GM10266 (cell line): ENCODE results near the gene SCLY.

Source experiments
- DNase-seq: peaks from one replicate; pipeline ENCODE4 v3.0.0; 2012; ENCODE audit errors: extremely low spot score
- TF ChIP-seq, protein P1 (sequence below): IDR thresholded peaks from 2 replicates; pipeline ENCODE4 v1.5.1; 2012; ENCODE audit warnings: mild to moderate bottlenecking, low read depth; ENCODE audit not compliant: control insufficient read depth, insufficient read depth; ENCODE audit errors: missing control alignments

SCLY gene

DNA sequence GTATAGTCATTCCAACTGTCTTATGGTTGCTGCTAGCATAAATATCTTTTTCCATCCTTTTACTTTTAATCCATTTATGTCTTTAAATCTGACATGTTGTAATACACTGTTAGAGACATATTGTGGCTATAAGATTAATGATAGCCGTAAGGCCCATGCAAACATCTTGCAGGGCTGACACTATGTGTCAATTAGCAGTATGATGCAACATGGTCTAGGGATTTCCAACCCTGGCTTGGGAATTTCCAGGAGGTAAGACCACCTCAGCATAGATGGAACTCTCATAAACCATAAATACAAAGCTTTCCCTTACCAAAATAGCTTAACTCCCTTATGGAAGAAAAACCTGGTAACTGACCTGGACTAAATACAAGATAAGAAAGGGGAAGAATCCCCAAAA, 16.5 kb downstream of the SCLY start:
- TF ChIP-seq, protein P1, sequence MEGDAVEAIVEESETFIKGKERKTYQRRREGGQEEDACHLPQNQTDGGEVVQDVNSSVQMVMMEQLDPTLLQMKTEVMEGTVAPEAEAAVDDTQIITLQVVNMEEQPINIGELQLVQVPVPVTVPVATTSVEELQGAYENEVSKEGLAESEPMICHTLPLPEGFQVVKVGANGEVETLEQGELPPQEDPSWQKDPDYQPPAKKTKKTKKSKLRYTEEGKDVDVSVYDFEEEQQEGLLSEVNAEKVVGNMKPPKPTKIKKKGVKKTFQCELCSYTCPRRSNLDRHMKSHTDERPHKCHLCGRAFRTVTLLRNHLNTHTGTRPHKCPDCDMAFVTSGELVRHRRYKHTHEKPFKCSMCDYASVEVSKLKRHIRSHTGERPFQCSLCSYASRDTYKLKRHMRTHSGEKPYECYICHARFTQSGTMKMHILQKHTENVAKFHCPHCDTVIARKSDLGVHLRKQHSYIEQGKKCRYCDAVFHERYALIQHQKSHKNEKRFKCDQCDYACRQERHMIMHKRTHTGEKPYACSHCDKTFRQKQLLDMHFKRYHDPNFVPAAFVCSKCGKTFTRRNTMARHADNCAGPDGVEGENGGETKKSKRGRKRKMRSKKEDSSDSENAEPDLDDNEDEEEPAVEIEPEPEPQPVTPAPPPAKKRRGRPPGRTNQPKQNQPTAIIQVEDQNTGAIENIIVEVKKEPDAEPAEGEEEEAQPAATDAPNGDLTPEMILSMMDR = no peak
- no peak for DNase-seq

DNA sequence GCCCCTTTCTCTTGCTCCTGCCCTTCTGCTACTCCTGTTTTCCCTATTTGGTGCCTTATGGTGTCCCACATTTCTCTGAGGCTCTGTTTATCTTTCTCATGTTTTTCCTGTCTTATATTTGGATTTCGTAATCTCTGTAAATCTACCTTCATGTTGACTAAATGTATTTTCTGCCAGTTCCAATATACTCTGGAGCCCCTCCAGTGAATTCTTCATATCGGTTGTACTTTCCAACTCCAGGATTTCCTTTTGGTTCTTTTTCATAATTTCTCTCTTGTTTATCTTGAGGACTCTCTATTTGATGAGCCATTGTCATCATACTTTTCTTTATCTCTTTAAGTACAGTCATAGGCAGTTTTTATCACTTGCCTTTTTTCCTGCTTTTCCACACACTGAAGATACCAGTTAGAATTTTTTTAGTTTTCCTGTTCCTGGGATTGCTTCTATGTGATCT, 19.1 kb downstream of the SCLY start:
- TF ChIP-seq, protein P1 = no peak
- DNase-seq = no peak

DNA sequence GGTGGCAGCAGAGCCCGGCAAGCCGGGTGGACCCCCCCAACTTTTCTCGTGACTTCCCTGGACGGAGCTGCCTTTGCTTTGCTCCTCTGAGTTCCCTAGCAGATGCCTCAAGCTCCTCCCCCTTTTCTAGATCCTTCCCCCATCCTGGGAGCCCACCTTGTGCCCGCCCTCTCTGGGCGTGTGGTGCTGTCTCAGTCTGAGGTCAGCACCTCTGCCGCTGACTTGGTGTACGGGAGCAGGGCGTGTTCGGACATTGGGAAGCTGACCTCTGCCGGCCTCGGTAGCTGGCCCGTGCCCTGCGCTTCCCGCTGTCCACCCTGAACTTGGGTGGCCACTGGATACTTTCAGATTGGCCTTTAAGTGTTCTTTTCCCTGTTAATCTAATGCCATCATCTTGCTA, 19.7 kb downstream of the SCLY start:
- DNase-seq = no peak
- TF ChIP-seq, protein P1 = no peak

DNA sequence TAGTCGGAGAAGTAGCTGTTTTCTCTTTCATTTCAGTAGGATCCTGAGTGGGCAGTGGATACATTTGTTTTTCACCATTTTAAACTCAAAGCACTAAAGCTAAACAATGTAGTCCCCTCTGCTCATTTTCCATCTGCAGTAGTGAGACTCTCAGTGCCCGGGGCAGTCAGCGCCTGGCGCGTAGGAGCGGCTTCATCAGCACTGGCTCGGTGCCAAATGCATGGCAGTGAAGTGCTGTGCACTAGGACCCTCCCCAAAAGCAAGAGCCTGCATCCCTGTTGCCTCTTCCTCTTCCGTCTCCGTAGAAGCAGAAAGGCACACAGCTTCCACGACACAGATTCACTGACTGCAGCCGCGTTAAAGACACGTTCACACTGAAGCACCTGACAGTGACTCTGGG, 20.3 kb downstream of the SCLY start:
- TF ChIP-seq, protein P1 = no peak
- DNase-seq = no peak

DNA sequence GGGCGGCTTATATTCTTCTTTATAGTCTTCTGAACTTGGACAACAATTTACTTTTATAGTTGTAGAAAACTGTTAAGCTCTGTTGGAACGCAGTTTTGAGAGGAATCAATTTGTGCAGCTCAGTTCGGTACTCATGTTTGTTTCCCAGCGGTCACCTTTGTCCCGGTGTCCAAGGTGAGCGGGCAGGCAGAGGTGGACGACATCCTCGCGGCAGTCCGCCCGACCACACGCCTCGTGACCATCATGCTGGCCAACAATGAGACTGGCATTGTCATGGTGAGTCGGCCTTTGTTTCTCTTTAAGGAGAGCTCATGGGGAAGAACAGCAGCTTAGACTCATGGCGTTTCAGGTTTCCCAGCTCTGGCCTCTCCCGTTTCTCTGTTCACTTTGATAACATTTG, 20.8 kb downstream of the SCLY start:
- DNase-seq = no peak

DNA sequence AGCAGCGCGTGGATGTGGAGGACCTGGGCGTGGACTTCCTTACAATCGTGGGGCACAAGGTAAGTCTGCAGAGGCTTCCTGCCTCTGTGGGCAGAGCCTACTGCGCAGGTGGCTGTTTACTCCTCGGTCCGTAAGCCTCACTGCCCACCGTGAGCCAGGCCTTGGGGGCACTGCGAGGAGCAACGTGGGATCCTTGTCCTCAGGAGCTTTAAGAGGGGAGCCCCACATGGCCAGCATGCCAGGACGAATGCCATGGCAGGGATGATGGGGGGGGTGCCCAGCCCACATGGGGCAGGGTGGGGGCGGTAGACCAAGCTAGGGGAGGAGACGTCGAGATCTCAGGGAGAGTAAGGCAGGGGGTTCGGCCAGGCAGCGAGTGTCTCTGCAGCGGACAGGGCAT, 21.4 kb downstream of the SCLY start:
- DNase-seq = no peak
- TF ChIP-seq, protein P1 = no peak

More for the DNA sequence above, 20.8 kb downstream of the SCLY start:
- TF ChIP-seq, protein P1 = no peak

DNA sequence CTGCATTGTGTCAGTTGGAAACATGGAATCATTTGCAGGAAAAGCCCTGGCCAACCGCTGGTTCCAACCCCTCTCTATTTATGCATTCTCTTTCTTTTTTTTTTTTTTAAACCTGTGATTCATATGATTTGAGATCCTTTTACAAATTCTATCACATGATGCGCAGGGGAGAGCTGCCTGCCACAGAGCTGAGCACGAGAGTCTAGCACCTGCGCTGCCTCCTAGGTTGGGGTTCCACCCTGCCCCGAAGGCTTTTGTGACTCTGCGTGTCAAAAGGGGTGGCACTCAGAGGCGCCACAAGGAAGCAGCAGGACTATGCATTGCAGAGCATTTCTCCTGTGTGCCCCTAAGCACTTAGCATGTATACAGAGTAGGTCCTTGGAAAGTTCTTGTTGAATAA, 22.0 kb downstream of the SCLY start:
- TF ChIP-seq, protein P1 = no peak
- DNase-seq = no peak
